A673 (cell line): ENCODE results near the gene OR2T35.

Experiments
- EZH2 ChIP-seq: fragments of 200-600 bp; sonication (generic); IDR thresholded peaks from 2 replicates; pipeline ENCODE4 v1.6.1; 2017; ENCODE audit warnings: borderline replicate concordance, low read depth, mild to moderate bottlenecking, mixed read lengths, antibody characterized with exemption, low read length; ENCODE audit not compliant: poor library complexity, severe bottlenecking
- TF ChIP-seq, protein P1 (sequence below): fragments of 300-800, 200-600 bp; sonication (generic); conservative IDR thresholded peaks from 2 replicates; pipeline ENCODE4 v1.5.1; 2017; ENCODE audit warnings: low read depth, mild to moderate bottlenecking, antibody characterized with exemption, low read length, moderate library complexity, mixed read lengths

DNA sequence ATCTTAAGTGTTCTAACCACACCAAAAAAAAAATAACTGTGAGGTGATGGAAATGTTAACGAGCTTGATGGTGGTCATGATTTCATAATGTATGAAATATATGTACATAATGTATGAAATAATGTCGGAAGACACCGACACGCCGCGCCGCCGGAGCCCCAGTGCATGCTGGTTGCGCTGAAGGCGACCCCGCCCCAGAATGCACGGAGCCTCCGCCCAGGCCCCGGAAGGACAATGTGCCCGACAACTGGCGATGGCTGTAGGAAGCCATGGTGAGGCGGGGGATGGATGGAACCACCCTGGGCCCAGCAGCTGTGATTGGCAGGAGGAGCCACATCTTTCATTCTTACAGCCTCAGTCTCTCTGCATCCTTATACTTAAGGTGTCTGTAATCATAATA, 55.0 kb downstream of the OR2T35 start:
- TF ChIP-seq EZH2 = no peak
- TF ChIP-seq, protein P1, sequence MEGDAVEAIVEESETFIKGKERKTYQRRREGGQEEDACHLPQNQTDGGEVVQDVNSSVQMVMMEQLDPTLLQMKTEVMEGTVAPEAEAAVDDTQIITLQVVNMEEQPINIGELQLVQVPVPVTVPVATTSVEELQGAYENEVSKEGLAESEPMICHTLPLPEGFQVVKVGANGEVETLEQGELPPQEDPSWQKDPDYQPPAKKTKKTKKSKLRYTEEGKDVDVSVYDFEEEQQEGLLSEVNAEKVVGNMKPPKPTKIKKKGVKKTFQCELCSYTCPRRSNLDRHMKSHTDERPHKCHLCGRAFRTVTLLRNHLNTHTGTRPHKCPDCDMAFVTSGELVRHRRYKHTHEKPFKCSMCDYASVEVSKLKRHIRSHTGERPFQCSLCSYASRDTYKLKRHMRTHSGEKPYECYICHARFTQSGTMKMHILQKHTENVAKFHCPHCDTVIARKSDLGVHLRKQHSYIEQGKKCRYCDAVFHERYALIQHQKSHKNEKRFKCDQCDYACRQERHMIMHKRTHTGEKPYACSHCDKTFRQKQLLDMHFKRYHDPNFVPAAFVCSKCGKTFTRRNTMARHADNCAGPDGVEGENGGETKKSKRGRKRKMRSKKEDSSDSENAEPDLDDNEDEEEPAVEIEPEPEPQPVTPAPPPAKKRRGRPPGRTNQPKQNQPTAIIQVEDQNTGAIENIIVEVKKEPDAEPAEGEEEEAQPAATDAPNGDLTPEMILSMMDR = no peak
